ENCODE data around the gene GAB4. TPM values are rescaled to one million over a fixed set of nuclear protein-coding genes. Genes with fewer than 3 reads are reported as not detected.

Gene GAB4
- total and polyA plus RNA-seq, 2 of the 13 experiments (the other 11 are each of a cell fraction or from before 2014, with no cell fraction given), result not detected

DNA sequence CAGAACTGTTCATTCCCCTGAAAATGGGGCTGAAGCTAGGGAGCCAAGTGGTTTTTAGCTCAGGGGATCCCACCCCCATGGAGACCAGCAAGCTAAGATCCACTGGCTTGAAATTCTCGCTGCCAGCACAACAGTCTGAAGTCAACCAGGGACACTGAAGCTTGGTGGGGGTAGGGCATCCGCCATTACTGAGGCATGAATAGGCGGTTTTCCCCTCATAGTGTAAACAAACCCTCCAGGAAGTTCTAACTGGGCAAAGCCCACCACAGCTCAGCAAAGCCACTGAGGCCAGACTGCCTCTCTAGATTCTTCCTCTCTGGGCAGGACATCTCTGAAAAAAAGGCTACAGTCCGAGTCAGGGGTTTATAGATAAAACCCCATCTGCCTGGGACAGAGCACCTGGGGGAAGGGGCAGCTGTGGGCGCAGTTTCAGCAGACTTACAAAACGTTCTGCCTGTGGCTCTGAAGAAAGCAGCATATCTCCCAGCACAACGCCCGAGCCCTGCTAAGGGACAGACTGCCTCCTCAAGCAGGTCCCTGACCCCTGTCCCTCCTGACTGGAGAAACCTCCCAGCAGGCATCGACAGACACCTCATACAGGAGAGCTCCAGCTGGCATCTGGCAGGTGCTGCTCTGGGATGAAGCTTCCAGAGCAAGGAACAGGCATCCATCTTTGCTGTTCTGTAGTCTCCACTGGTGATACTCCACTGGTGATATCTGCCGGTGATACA, 32.7 kb downstream of the GAB4 start (continued):
- TF ChIP-seq, protein P1, sequence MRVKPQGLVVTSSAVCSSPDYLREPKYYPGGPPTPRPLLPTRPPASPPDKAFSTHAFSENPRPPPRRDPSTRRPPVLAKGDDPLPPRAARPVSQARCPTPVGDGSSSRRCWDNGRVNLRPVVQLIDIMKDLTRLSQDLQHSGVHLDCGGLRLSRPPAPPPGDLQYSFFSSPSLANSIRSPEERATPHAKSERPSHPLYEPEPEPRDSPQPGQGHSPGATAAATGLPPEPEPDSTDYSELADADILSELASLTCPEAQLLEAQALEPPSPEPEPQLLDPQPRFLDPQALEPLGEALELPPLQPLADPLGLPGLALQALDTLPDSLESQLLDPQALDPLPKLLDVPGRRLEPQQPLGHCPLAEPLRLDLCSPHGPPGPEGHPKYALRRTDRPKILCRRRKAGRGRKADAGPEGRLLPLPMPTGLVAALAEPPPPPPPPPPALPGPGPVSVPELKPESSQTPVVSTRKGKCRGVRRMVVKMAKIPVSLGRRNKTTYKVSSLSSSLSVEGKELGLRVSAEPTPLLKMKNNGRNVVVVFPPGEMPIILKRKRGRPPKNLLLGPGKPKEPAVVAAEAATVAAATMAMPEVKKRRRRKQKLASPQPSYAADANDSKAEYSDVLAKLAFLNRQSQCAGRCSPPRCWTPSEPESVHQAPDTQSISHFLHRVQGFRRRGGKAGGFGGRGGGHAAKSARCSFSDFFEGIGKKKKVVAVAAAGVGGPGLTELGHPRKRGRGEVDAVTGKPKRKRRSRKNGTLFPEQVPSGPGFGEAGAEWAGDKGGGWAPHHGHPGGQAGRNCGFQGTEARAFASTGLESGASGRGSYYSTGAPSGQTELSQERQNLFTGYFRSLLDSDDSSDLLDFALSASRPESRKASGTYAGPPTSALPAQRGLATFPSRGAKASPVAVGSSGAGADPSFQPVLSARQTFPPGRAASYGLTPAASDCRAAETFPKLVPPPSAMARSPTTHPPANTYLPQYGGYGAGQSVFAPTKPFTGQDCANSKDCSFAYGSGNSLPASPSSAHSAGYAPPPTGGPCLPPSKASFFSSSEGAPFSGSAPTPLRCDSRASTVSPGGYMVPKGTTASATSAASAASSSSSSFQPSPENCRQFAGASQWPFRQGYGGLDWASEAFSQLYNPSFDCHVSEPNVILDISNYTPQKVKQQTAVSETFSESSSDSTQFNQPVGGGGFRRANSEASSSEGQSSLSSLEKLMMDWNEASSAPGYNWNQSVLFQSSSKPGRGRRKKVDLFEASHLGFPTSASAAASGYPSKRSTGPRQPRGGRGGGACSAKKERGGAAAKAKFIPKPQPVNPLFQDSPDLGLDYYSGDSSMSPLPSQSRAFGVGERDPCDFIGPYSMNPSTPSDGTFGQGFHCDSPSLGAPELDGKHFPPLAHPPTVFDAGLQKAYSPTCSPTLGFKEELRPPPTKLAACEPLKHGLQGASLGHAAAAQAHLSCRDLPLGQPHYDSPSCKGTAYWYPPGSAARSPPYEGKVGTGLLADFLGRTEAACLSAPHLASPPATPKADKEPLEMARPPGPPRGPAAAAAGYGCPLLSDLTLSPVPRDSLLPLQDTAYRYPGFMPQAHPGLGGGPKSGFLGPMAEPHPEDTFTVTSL (CRISPR knock-in tag; IDR thresholded peaks at IDR 0.05; ENCODE audit: borderline replicate concordance), result no peak
- TF ChIP-seq ZNF562 (CRISPR knock-in tag; IDR thresholded peaks at IDR 0.05; ENCODE audit: borderline replicate concordance), result no peak
- TF ChIP-seq, protein P2, sequence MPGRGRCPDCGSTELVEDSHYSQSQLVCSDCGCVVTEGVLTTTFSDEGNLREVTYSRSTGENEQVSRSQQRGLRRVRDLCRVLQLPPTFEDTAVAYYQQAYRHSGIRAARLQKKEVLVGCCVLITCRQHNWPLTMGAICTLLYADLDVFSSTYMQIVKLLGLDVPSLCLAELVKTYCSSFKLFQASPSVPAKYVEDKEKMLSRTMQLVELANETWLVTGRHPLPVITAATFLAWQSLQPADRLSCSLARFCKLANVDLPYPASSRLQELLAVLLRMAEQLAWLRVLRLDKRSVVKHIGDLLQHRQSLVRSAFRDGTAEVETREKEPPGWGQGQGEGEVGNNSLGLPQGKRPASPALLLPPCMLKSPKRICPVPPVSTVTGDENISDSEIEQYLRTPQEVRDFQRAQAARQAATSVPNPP (CRISPR knock-in tag; IDR thresholded peaks at IDR 0.05), result no peak
- TF ChIP-seq SP140L (CRISPR knock-in tag; IDR thresholded peaks at IDR 0.05; ENCODE audit: borderline replicate concordance), result no peak
- no peak for TF ChIP-seq ZNF792 (CRISPR knock-in tag; IDR thresholded peaks at IDR 0.05)
- TF ChIP-seq PHF5A (CRISPR knock-in tag; IDR thresholded peaks at IDR 0.05; ENCODE audit: low read depth, unreplicated experiment), result no peak

Data from HepG2 (cell line).